PC-3 (cell line): ENCODE measurements around the gene GNPDA2. TPM values are rescaled to one million over a fixed set of nuclear protein-coding genes. Genes with fewer than 3 reads are reported as not detected.

Source experiments
- ATAC-seq: fragments of 200-7000 bp; cut with Tn5 transposase; 2 replicates; pipeline ENCODE4 v1.9.1; 2020; ENCODE audit warnings: mild to moderate bottlenecking, moderate library complexity
- BruUV-seq: library from RNA; stranded (reverse); fragments of 400-500 nt; replicated peaks from 2 replicates; lab custom pipeline; 2021; lab: Mats Ljungman, UMichigan
- CTCF ChIA-PET: fragments of 300-600 bp; sonication (Branson Sonifier 250); formaldehyde crosslinking; loops from one replicate; lab custom pipeline; 2022; ENCODE audit warnings: antibody characterized with exemption; lab: Charles Lee
- POLR2A ChIA-PET: fragments of 300-600 bp; sonication (Branson Sonifier 250); formaldehyde crosslinking; loops from one replicate; lab custom pipeline; 2022; ENCODE audit warnings: antibody characterized with exemption; ENCODE audit not compliant: unreplicated experiment; lab: Charles Lee
- DNase-seq: peaks from one replicate; pipeline ENCODE4 v3.0.0-alpha.2; 2015
- H2AFZ ChIP-seq: fragments of 300-600 bp; sonication (generic); 2 replicates; pipeline ENCODE4 v1.6.0; 2016; ENCODE audit warnings: antibody characterized with exemption, low read length
- H3F3A ChIP-seq: fragments of 300-600 bp; sonication (generic); one replicate; pipeline ENCODE4 v1.6.0; 2017; ENCODE audit warnings: antibody characterized with exemption, low read length, control low read depth, mild to moderate bottlenecking; ENCODE audit not compliant: unreplicated experiment
- H3K27ac ChIP-seq: fragments of 300-600 bp; sonication (generic); 2 replicates; pipeline ENCODE4 v1.5.1; 2016; ENCODE audit warnings: mild to moderate bottlenecking, low read length
- H3K27me3 ChIP-seq: fragments of 300-600 bp; sonication (generic); 2 replicates; pipeline ENCODE4 v1.6.1; 2016; ENCODE audit warnings: low read length, mixed read lengths
- H3K36me3 ChIP-seq: fragments of 300-600 bp; sonication (generic); 2 replicates; pipeline ENCODE4 v1.6.1; 2016; ENCODE audit warnings: low read depth, mixed run types, low read length, mixed read lengths
- H3K4me1 ChIP-seq: fragments of 300-600 bp; sonication (generic); 2 replicates; pipeline ENCODE4 v1.5.1; 2016; ENCODE audit warnings: low read length; ENCODE audit not compliant: insufficient read depth
- H3K4me2 ChIP-seq: fragments of 300-600 bp; sonication (generic); 2 replicates; pipeline ENCODE4 v1.6.0; 2016; ENCODE audit warnings: low read length
- H3K4me3 ChIP-seq: fragments of 300-600 bp; sonication (generic); 2 replicates; pipeline ENCODE4 v1.5.1; 2016; ENCODE audit warnings: mild to moderate bottlenecking, low read length, mixed read lengths
- H3K79me2 ChIP-seq: fragments of 300-600 bp; sonication (generic); 2 replicates; pipeline ENCODE4 v1.6.1; 2017; ENCODE audit warnings: low read length, mixed read lengths
- H3K9ac ChIP-seq: fragments of 300-600 bp; sonication (generic); 2 replicates; pipeline ENCODE4 v1.6.0; 2016; ENCODE audit warnings: mild to moderate bottlenecking, low read length
- H3K9me2 ChIP-seq: fragments of 300-600 bp; sonication (generic); replicated peaks from 2 replicates; pipeline ENCODE4 v1.6.1; 2016; ENCODE audit warnings: mixed run types, low read length, mixed read lengths
- H3K9me3 ChIP-seq: fragments of 300-600 bp; sonication (generic); 2 replicates; pipeline ENCODE4 v1.6.1; 2016; ENCODE audit warnings: low read length, mixed read lengths
- H4K20me1 ChIP-seq: fragments of 300-600 bp; sonication (generic); 2 replicates; pipeline ENCODE4 v1.6.1; 2016; ENCODE audit warnings: low read length, mixed read lengths
- EZH2 ChIP-seq: fragments of 300-600 bp; sonication (generic); IDR thresholded peaks from one replicate; pipeline ENCODE4 v1.6.1; 2017; ENCODE audit warnings: antibody characterized with exemption, mild to moderate bottlenecking, low read length; ENCODE audit not compliant: unreplicated experiment
- EZH2phosphoT487 ChIP-seq: fragments of 300-600 bp; sonication (generic); IDR thresholded peaks from 2 replicates; pipeline ENCODE4 v1.6.1; 2018; ENCODE audit warnings: mild to moderate bottlenecking, antibody characterized with exemption, low read length, borderline replicate concordance
- intact Hi-C: fragments of 100-400 bp; cut with micrococcal nuclease; formaldehyde crosslinking; loops from 2 replicates; pipeline ENCODE4 v1.9.0; 2023
- total RNA-seq: library from RNA; depleted of rRNA; stranded (reverse); fragments of >200 nt; gene quantifications from 2 replicates; pipeline ENCODE4 v1.2.3, GENCODE V29; 2014
- TF ChIP-seq, protein P1 (sequence below): fragments of 300-600 bp; sonication (generic); conservative IDR thresholded peaks from 2 replicates; pipeline ENCODE4 v1.5.1; 2017; ENCODE audit warnings: antibody characterized with exemption, low read depth, mild to moderate bottlenecking, low read length

GNPDA2 gene
- total RNA-seq, 1 experiment from 2014 or later: 21.9 TPM

DNA sequence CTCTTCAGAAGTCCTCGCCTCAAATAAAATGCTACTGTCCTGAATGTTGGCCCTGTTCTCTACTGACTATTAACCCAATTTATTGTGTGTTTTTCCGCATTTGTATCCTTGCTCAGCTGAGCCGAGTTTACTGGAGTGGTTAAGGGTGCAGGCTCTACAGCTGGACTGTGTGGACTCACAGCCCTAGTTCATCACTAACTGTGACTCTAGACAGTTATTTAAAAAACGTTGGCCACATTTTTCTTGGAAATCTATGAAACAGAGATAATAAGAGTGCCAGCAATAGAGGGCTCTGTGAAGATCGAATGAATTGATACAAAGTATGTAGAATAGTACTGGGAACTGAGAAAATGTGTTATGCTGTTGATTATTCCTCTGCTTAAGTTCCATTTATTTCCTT, 51.0 kb downstream of the GNPDA2 start:
- no peaks in the 10 kb centered on the region; the same call in 1 of the 2 replicates for H3K4me1 ChIP-seq
- no peak overlapping the region for H3K9ac ChIP-seq
- ChIA-PET POLR2A (no interaction called here), CTCF (no interaction called here)
- H3K79me2 ChIP-seq: peaks cover 21% of the 10 kb centered on the region
- TF ChIP-seq EZH2phosphoT487 (no peak), EZH2 (no peak)
- TF ChIP-seq, protein P1, sequence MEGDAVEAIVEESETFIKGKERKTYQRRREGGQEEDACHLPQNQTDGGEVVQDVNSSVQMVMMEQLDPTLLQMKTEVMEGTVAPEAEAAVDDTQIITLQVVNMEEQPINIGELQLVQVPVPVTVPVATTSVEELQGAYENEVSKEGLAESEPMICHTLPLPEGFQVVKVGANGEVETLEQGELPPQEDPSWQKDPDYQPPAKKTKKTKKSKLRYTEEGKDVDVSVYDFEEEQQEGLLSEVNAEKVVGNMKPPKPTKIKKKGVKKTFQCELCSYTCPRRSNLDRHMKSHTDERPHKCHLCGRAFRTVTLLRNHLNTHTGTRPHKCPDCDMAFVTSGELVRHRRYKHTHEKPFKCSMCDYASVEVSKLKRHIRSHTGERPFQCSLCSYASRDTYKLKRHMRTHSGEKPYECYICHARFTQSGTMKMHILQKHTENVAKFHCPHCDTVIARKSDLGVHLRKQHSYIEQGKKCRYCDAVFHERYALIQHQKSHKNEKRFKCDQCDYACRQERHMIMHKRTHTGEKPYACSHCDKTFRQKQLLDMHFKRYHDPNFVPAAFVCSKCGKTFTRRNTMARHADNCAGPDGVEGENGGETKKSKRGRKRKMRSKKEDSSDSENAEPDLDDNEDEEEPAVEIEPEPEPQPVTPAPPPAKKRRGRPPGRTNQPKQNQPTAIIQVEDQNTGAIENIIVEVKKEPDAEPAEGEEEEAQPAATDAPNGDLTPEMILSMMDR: no peak
- no peaks in the 10 kb centered on the region for H3F3A ChIP-seq
- H3K27me3 ChIP-seq: no peaks in the 10 kb centered on the region
- H3K4me3 ChIP-seq: no peak overlapping the region
- no peaks in the 10 kb centered on the region for H3K9me2 ChIP-seq
- no peaks in the 10 kb centered on the region for H4K20me1 ChIP-seq
- H3K4me2 ChIP-seq: no peak overlapping the region
- ATAC-seq (no peak), DNase-seq (no peak)
- no peaks in the 10 kb centered on the region for H3K9me3 ChIP-seq
- BruUV-seq: no TSS peak
- no peak overlapping the region for H2AFZ ChIP-seq
- intact Hi-C loops: no loop called here
- H3K36me3 ChIP-seq: no peaks in the 10 kb centered on the region
- H3K27ac ChIP-seq: no peak overlapping the region

DNA sequence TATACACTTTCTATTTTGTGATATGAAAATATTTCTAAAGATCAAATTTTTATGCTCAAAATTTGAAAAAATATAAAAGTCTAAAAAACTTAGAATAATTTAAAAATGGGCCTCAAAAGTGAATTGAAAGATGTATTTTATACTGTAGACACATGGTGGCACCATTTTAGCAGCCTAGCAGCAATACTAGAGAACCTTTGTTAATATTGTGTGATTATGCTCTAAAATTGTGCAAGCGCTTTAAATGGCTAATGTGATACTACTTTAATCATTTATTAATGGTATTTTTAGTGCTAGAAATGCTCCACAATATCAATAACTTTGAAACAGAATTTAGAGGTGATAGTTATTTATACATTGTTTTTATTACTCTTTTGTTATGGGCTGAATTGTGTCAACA, 51.9 kb downstream of the GNPDA2 start:
- no peak for ATAC-seq
- no TSS peak for BruUV-seq

DNA sequence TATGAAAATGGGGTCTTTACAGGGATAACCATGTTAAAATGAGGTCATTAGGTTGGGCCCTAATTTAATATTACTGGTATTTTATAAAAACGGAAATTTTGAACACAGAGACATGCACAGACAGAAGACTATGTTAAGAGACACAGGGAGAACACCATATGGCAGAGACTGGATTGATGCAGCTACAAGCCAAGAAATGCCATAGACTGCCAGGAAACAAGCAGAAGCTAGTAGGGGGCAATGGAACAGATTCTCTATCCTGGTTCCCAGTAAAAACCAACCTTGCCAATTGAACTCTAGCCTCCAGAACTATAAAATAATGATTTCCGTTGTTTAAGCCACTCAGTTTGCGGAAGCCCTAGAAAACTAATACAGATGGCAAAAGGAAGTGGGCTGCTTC, 54.7 kb downstream of the GNPDA2 start:
- ChIA-PET POLR2A (no interaction called here), CTCF (no interaction called here)
- no peak overlapping the region for H3K9ac ChIP-seq
- H3F3A ChIP-seq: no peaks in the 10 kb centered on the region
- no peak overlapping the region for H3K27ac ChIP-seq
- BruUV-seq: no TSS peak
- H4K20me1 ChIP-seq: no peaks in the 10 kb centered on the region
- TF ChIP-seq EZH2: no peak
- TF ChIP-seq, protein P1: no peak
- TF ChIP-seq EZH2phosphoT487: no peak
- H3K4me3 ChIP-seq: no peak overlapping the region
- ATAC-seq (no peak), DNase-seq (no peak)
- H2AFZ ChIP-seq: no peak overlapping the region
- H3K79me2 ChIP-seq: no peaks in the 10 kb centered on the region
- no peaks in the 10 kb centered on the region; the same call in 1 of the 2 replicates for H3K4me1 ChIP-seq
- no peaks in the 10 kb centered on the region for H3K27me3 ChIP-seq
- intact Hi-C loops: no loop called here
- H3K36me3 ChIP-seq: no peaks in the 10 kb centered on the region
- no peaks in the 10 kb centered on the region for H3K9me3 ChIP-seq
- no peak overlapping the region for H3K4me2 ChIP-seq
- no peaks in the 10 kb centered on the region for H3K9me2 ChIP-seq

More for the DNA sequence above, 51.9 kb downstream of the GNPDA2 start:
- Histone ChIP-seq H3K4me2 (no peak overlapping the region), H3F3A (no peaks in the 10 kb centered on the region), H2AFZ (no peak overlapping the region), H3K4me3 (no peak overlapping the region), H3K27ac (no peak overlapping the region), H3K9ac (no peak overlapping the region), H3K27me3 (no peaks in the 10 kb centered on the region), H4K20me1 (no peaks in the 10 kb centered on the region), H3K9me3 (no peaks in the 10 kb centered on the region), H3K4me1 (no peaks in the 10 kb centered on the region; the same call in 1 of the 2 replicates), H3K36me3 (no peaks in the 10 kb centered on the region), H3K79me2 (peaks cover 12% of the 10 kb centered on the region), H3K9me2 (no peaks in the 10 kb centered on the region)
- CTCF ChIA-PET: no interaction called here
- TF ChIP-seq EZH2: no peak
- TF ChIP-seq, protein P1: peak; percentile 26; the same call in 1 of the 2 replicates
- DNase-seq: no peak
- intact Hi-C loops: no loop called here
- POLR2A ChIA-PET: no interaction called here
